OCI-LY3 (cell line): ENCODE measurements around the gene RAMP2.
"Not testable (repeated sequence)": the region's sequence is repeated elsewhere in the genome, so short reads cannot be mapped to it uniquely, and the experiment has no call there.

Experiments used
- H2AFZ ChIP-seq: fragments of 200-600, 300-600 bp; shearing (Covaris generic); 2 replicates; pipeline ENCODE4 v1.6.0; 2014; ENCODE audit warnings: antibody characterized with exemption, low read depth, low read length
- H3K27ac ChIP-seq: fragments of 200-600, 300-600 bp; sonication (generic); 2 replicates; pipeline ENCODE4 v1.5.1; 2014; ENCODE audit warnings: mild to moderate bottlenecking, low read length, moderate library complexity, mixed read lengths
- H3K27me3 ChIP-seq: fragments of 200-600, 300-600 bp; sonication (generic); 2 replicates; pipeline ENCODE4 v1.6.1; 2014; ENCODE audit warnings: low read depth, low read length, mixed read lengths
- H3K36me3 ChIP-seq: fragments of 200-600, 300-600 bp; sonication (generic); replicated peaks from 2 replicates; pipeline ENCODE3; 2014; ENCODE audit warnings: low read depth, low read length, mixed read lengths
- H3K4me1 ChIP-seq: fragments of 300-600, 200-600 bp; sonication (generic); 2 replicates; pipeline ENCODE4 v1.6.1; 2014; ENCODE audit warnings: low read length, mixed read lengths
- H3K4me2 ChIP-seq: fragments of 200-600, 300-600 bp; sonication (generic); 2 replicates; pipeline ENCODE4 v1.6.1; 2014; ENCODE audit warnings: low read length, mixed read lengths
- H3K4me3 ChIP-seq: fragments of 300-600, 200-600 bp; sonication (generic); 2 replicates; pipeline ENCODE4 v1.5.1; 2014; ENCODE audit warnings: antibody characterized with exemption, mild to moderate bottlenecking, low read length, moderate library complexity
- H3K79me2 ChIP-seq: fragments of 300-600, 200-600 bp; shearing (Covaris generic); 2 replicates; pipeline ENCODE4 v1.6.1; 2014; ENCODE audit warnings: mild to moderate bottlenecking, low read length, mixed read lengths
- H3K9ac ChIP-seq: fragments of 300-600, 200-600 bp; shearing (Covaris generic); 2 replicates; pipeline ENCODE4 v1.6.0; 2014; ENCODE audit warnings: mild to moderate bottlenecking, low read length, moderate library complexity
- H3K9me3 ChIP-seq: fragments of 200-600, 300-600 bp; shearing (Covaris generic); 2 replicates; pipeline ENCODE4 v1.6.1; 2014; ENCODE audit warnings: low read length, mixed read lengths; ENCODE audit not compliant: insufficient read depth
- H4K20me1 ChIP-seq: fragments of 200-600, 300-600 bp; sonication (generic); 2 replicates; pipeline ENCODE4 v1.6.1; 2016; ENCODE audit warnings: low read length, mixed read lengths; ENCODE audit not compliant: insufficient read depth
- CTCF ChIP-seq: fragments of 200-600, 300-600 bp; sonication (generic); IDR thresholded peaks from 2 replicates; pipeline ENCODE4 v1.5.1; 2014; ENCODE audit warnings: antibody characterized with exemption, low read length, low read depth
- EZH2phosphoT487 ChIP-seq: fragments of 200-600 bp; shearing (Covaris generic); IDR thresholded peaks from 2 replicates; pipeline ENCODE4 v1.6.1; 2018; ENCODE audit warnings: antibody characterized with exemption, mixed run types, low read depth

Gene RAMP2

DNA sequence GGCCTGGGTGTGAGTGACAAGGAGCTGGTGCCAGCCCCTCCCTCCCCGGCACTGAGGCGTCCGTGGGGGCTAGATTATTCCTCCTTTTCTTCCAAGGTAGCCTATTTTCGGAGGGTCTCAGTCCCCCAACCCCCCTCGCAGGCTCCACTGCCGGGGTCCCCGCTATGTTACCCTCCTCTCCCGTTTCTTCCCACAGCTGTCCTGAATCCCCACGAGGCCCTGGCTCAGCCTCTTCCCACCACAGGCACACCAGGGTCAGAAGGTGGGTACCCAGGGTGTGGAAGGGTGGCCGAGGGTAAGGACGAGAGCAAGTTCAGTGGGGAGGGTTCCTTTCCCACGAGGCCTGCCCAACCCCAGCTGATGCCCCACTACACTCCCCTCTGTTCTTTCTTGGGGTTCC is 611 bp downstream of the RAMP2 start:
- Histone ChIP-seq H3K9me3 (no peaks in the 10 kb centered on the region), H3K9ac (no peak overlapping the region), H3K4me1 (peaks cover 30% of the 10 kb centered on the region), H3K27ac (no peak overlapping the region), H3K4me2 (no peak overlapping the region), H2AFZ (no peak overlapping the region), H3K27me3 (no peaks in the 10 kb centered on the region), H4K20me1 (no peaks in the 10 kb centered on the region), H3K36me3 (no peaks in the 10 kb centered on the region), H3K4me3 (no peak overlapping the region), H3K79me2 (no peaks in the 10 kb centered on the region)
- TF ChIP-seq EZH2phosphoT487: no peak
- TF ChIP-seq CTCF: no peak

- TF ChIP-seq EZH2phosphoT487 (no peak), CTCF (no peak)
- no peak overlapping the region for H3K4me3 ChIP-seq
These were observed 5.1 kb downstream of the RAMP2 start for GRCh38 chr17:42766124-42766523.

DNA sequence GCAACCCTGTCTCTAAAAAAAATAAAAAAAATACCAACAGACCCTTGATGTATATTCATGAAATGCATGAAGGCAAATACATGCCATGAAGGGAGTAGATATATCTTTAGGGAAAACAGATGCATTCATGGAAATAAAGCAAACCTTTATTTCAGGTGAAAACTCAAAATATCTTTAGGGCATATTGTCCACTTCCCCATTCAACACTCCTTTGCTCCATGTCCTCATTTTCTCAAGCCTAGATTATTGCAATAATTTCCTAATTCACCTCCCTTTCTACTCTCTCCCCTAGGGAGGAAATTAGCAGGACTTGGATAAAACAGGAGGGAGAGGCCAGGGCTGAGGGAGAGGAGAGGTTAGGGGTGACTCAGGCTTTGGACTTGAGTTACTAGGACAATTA is 6.5 kb downstream of the RAMP2 start:
- H4K20me1 ChIP-seq: no peaks in the 10 kb centered on the region
- no peaks in the 10 kb centered on the region for H3K27me3 ChIP-seq
- no peak overlapping the region for H3K4me2 ChIP-seq
- H3K4me3 ChIP-seq: no peak overlapping the region
- no peak overlapping the region for H3K9ac ChIP-seq
- no peak for TF ChIP-seq EZH2phosphoT487
- no peak for TF ChIP-seq CTCF
- H2AFZ ChIP-seq: no peak overlapping the region
- H3K79me2 ChIP-seq: no peaks in the 10 kb centered on the region
- H3K9me3 ChIP-seq: no peaks in the 10 kb centered on the region
- H3K36me3 ChIP-seq: no peaks in the 10 kb centered on the region
- no peak overlapping the region for H3K27ac ChIP-seq
- peaks cover 9% of the 10 kb centered on the region for H3K4me1 ChIP-seq

More at GRCh38 chr17:42766124-42766523, 5.1 kb downstream of the RAMP2 start:
- H3K9me3 ChIP-seq: no peaks in the 10 kb centered on the region
- H3K27ac ChIP-seq: no peak overlapping the region
- no peaks in the 10 kb centered on the region for H4K20me1 ChIP-seq
- no peaks in the 10 kb centered on the region for H3K36me3 ChIP-seq
- no peaks in the 10 kb centered on the region for H3K79me2 ChIP-seq
- H3K4me1 ChIP-seq: peaks cover 7% of the 10 kb centered on the region
- H2AFZ ChIP-seq: no peak overlapping the region
- no peak overlapping the region for H3K9ac ChIP-seq
- no peaks in the 10 kb centered on the region for H3K27me3 ChIP-seq
- H3K4me2 ChIP-seq: no peak overlapping the region

DNA sequence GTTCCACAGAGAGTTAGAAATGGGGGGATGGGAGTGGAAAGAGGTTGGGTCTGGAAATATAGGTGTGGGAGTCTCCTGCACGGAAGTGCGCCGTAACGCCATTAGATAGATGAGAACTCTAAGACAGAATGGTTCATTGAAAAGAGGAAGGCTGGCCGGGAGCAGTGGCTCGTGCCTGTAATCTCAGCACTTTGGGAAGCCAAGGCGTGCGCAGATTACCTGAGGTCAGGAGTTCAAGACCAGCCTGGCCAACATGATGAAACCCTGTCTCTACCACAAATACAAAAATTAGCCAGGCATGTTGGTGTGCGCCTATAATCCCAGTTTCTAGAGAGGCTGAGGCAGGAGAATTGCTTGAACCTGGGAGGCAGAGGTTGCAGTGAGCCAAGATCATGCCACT is 7.0 kb downstream of the RAMP2 start:
- H2AFZ ChIP-seq, H3K27ac ChIP-seq, H3K9me3 ChIP-seq, H3K36me3 ChIP-seq, H4K20me1 ChIP-seq, H3K4me3 ChIP-seq, H3K9ac ChIP-seq, H3K4me2 ChIP-seq, H3K27me3 ChIP-seq, H3K79me2 ChIP-seq: not testable (repeated sequence)
- peaks cover 11% of the 10 kb centered on the region for H3K4me1 ChIP-seq

GRCh38 chr17:42769964-42770363 is 8.9 kb downstream of the RAMP2 start:
- peaks cover 16% of the 10 kb centered on the region for H3K4me1 ChIP-seq
- H3K27me3 ChIP-seq, H3K9ac ChIP-seq, H3K9me3 ChIP-seq, H3K4me2 ChIP-seq, H3K4me3 ChIP-seq, H3K27ac ChIP-seq, H3K79me2 ChIP-seq, H2AFZ ChIP-seq, H3K36me3 ChIP-seq, H4K20me1 ChIP-seq: not testable (repeated sequence)
